Frontal cortex (tissue), 4 donors: ENCODE results near the gene GSDME. TPM values are rescaled to one million over a fixed set of nuclear protein-coding genes. Genes with fewer than 3 reads are reported as not detected.
A peak's percentile ranks its signal among the peaks of the same experiment; 100 is the strongest.

Experiments used
- DNase-seq, 2 donors: peaks; one replicate each; pipeline ENCODE4 v3.0.0; 2012; ENCODE audit warnings: low spot score in 2 of 2
- FAIRE-seq: peaks from 2 replicates; lab custom pipeline; 2012; peaks lifted over from hg19 to GRCh38; lab: Jason Lieb, UNC
- total RNA-seq: library from RNA; depleted of rRNA; stranded (reverse); fragments of >200 nt; gene quantifications from one replicate; pipeline ENCODE4 v1.2.3, GENCODE V29; 2014
- donor health status: control.
- donor health status: control.
- donor health status: control.

Gene GSDME
- total RNA-seq, 1 donor from 2014 or later: 39.5 TPM

GRCh38 chr7:24709585-24710360 is 47.5 kb downstream of the GSDME start:
- FAIRE-seq (no peak), DNase-seq (peak in 1 of 2 donors; percentile 37)

GRCh38 chr7:24709051-24709450 is 48.2 kb downstream of the GSDME start:
- DNase-seq (no peak), FAIRE-seq (no peak)

GRCh38 chr7:24707988-24708615 is 49.2 kb downstream of the GSDME start:
- FAIRE-seq: no peak
- no peak for DNase-seq

- DNase-seq: no peak
- FAIRE-seq: no peak
Observed at GRCh38 chr7:24706211-24707170, 50.8 kb downstream of the GSDME start.

- DNase-seq: no peak
Observed at GRCh38 chr7:24705461-24705954, 51.8 kb downstream of the GSDME start.

GRCh38 chr7:24704311-24704710 is 53.0 kb downstream of the GSDME start:
- DNase-seq (no peak), FAIRE-seq (no peak)

More at GRCh38 chr7:24705461-24705954, 51.8 kb downstream of the GSDME start:
- FAIRE-seq: no peak

GRCh38 chr7:24703296-24703695 is 54.0 kb downstream of the GSDME start:
- DNase-seq (no peak), FAIRE-seq (no peak)

GRCh38 chr7:24702755-24703154 is 54.5 kb downstream of the GSDME start:
- no peak for DNase-seq
- FAIRE-seq: no peak

GRCh38 chr7:24701261-24702235 is 55.7 kb downstream of the GSDME start:
- DNase-seq (no peak), FAIRE-seq (no peak)

GRCh38 chr7:24700521-24701260 is 56.6 kb downstream of the GSDME start:
- DNase-seq: no peak
- FAIRE-seq: no peak

- FAIRE-seq: no peak
- DNase-seq: no peak
Observed at GRCh38 chr7:24698531-24699266, 58.6 kb downstream of the GSDME start.

- DNase-seq (no peak), FAIRE-seq (no peak)
Observed at GRCh38 chr7:24697416-24697815, 59.8 kb downstream of the GSDME start.

GRCh38 chr7:24692592-24692991 is 64.7 kb downstream of the GSDME start:
- FAIRE-seq (no peak), DNase-seq (no peak)

GRCh38 chr7:24690251-24690650 is 67.0 kb downstream of the GSDME start:
- no peak for DNase-seq
- FAIRE-seq: no peak

GRCh38 chr7:24685708-24686107 is 71.6 kb downstream of the GSDME start:
- FAIRE-seq: no peak

GRCh38 chr7:24670782-24671181 is 86.5 kb downstream of the GSDME start:
- no peak for FAIRE-seq
- no peak for DNase-seq

More at GRCh38 chr7:24685708-24686107, 71.6 kb downstream of the GSDME start:
- DNase-seq: no peak

GRCh38 chr7:24669971-24670591 is 87.2 kb downstream of the GSDME start:
- FAIRE-seq: no peak
- no peak for DNase-seq
